GM19023 (cell line): ENCODE results near the gene WIPF2.

Source experiments
- ATAC-seq: cut with Tn5 transposase; IDR thresholded peaks from one replicate; pipeline ENCODE4 v1.9.1; 2021; ENCODE audit warnings: mild to moderate bottlenecking, moderate library complexity; ENCODE audit not compliant: unreplicated experiment

The WIPF2 gene

GRCh38 chr17:40218740-40219593 lies at the start of gene WIPF2:
WIPF2 (plus strand) TSS chr17:40219304; CDS start chr17:40256460, 37,156 bp downstream.
- peak; percentile 88 for ATAC-seq

- ATAC-seq = no peak
Observed at GRCh38 chr17:40170325-40170724, 48.8 kb upstream of the WIPF2 start.

- ATAC-seq = no peak
Observed at GRCh38 chr17:40171750-40172149, 47.4 kb upstream of the WIPF2 start.

GRCh38 chr17:40173091-40173777 lies 45.9 kb upstream of the WIPF2 start:
- no peak for ATAC-seq

GRCh38 chr17:40173778-40174135 lies 45.3 kb upstream of the WIPF2 start:
- ATAC-seq = no peak

- no peak for ATAC-seq
Observed at GRCh38 chr17:40174514-40174913, 44.6 kb upstream of the WIPF2 start.

GRCh38 chr17:40175928-40176753 lies 43.0 kb upstream of the WIPF2 start:
- no peak for ATAC-seq

- no peak for ATAC-seq
Observed at GRCh38 chr17:40176754-40177110, 42.4 kb upstream of the WIPF2 start.

GRCh38 chr17:40177275-40177874 lies 41.7 kb upstream of the WIPF2 start, which contains the start of gene RAPGEFL1:
RAPGEFL1 (plus strand) TSS chr17:40177470; CDS start chr17:40177862, 392 bp downstream.
- ATAC-seq = no peak

- no peak for ATAC-seq
Observed at GRCh38 chr17:40178021-40178601, 41.0 kb upstream of the WIPF2 start.

GRCh38 chr17:40178660-40179059 lies 40.4 kb upstream of the WIPF2 start:
- ATAC-seq = no peak

GRCh38 chr17:40179923-40180659 lies 39.0 kb upstream of the WIPF2 start:
- ATAC-seq = no peak

- ATAC-seq = no peak
Observed at GRCh38 chr17:40180694-40181093, 38.4 kb upstream of the WIPF2 start.

- ATAC-seq = no peak
Observed at GRCh38 chr17:40181205-40181604, 37.9 kb upstream of the WIPF2 start.

- no peak for ATAC-seq
Observed at GRCh38 chr17:40182606-40183005, 36.5 kb upstream of the WIPF2 start.

- ATAC-seq = no peak
Observed at GRCh38 chr17:40187238-40187637, 31.9 kb upstream of the WIPF2 start.

- ATAC-seq = no peak
Observed at GRCh38 chr17:40188694-40189093, 30.4 kb upstream of the WIPF2 start.

- no peak for ATAC-seq
Observed at GRCh38 chr17:40190197-40191021, 28.7 kb upstream of the WIPF2 start.
